GM12878 (cell line): Measurements from ENCODE around the gene IRX5. TPM values are rescaled to one million over a fixed set of nuclear protein-coding genes. Genes with fewer than 3 reads are reported as not detected.

Experiments used
- ATAC-seq: fragments of 200-7000 bp; cut with Tn5 transposase; 3 replicates; pipeline ENCODE4 v1.9.1; 2020; ENCODE audit warnings: mild to moderate bottlenecking, moderate library complexity
- BruUV-seq: library from RNA; stranded (reverse); fragments of 400-500 nt; replicated peaks from 2 replicates; lab custom pipeline; 2021; lab: Mats Ljungman, UMichigan
- CTCF ChIA-PET: fragments of 300-600 bp; sonication (Branson Sonifier 250); formaldehyde crosslinking; extraction: SDS; loops from one replicate; lab custom pipeline; 2021; ENCODE audit warnings: inconsistent platforms; lab: Yijun Ruan, JAX
- POLR2A ChIA-PET: fragments of 350-600 bp; formaldehyde crosslinking; extraction: SDS; loops from one replicate; lab custom pipeline; 2021; ENCODE audit warnings: inconsistent platforms; lab: Charles Lee
- RAD21 ChIA-PET: fragments of 300-600 bp; sonication (Branson Sonifier 250); formaldehyde crosslinking; loops from one replicate; lab custom pipeline; 2023; ENCODE audit warnings: antibody characterized with exemption; ENCODE audit not compliant: unreplicated experiment; lab: Charles Lee
- SMC1A ChIA-PET: fragments of 300-600 bp; sonication (Branson Sonifier 250); formaldehyde crosslinking; loops from one replicate; lab custom pipeline; 2023; ENCODE audit not compliant: unreplicated experiment, uncharacterized antibody; lab: Charles Lee
- DNase-seq: peaks from one replicate; pipeline ENCODE4 v3.0.0-alpha.2; 2011; ENCODE audit warnings: low read depth, low spot score
- FAIRE-seq: peaks from 3 replicates; lab custom pipeline; 2011; peaks lifted over from hg19 to GRCh38; lab: Jason Lieb, UNC
- H2AFZ ChIP-seq: 2 replicates; pipeline ENCODE4 v1.6.0; 2011; ENCODE audit warnings: low read depth, low read length, control low read depth; ENCODE audit not compliant: control insufficient read depth
- H3K27ac ChIP-seq: 2 replicates; pipeline ENCODE4 v1.5.1; 2011; ENCODE audit warnings: control low read depth; ENCODE audit not compliant: control insufficient read depth, insufficient read depth
- H3K27me3 ChIP-seq, 2 experiments: replicated peaks in 1 of 2; 2 replicates each; pipeline versions ENCODE4 v1.6.0 to v1.6.1; 2011; ENCODE audit warnings: low read length in 1 of 2; ENCODE audit not compliant: control insufficient read depth in 2 of 2, insufficient read depth in 2 of 2
- H3K36me3 ChIP-seq, 2 experiments: 2 replicates each; pipeline ENCODE4 v1.5.1; 2011; ENCODE audit warnings: low read length in 1 of 2; ENCODE audit not compliant: control insufficient read depth in 2 of 2, insufficient read depth in 2 of 2
- H3K4me1 ChIP-seq: 2 replicates; pipeline ENCODE4 v1.6.1; 2011; ENCODE audit warnings: mild to moderate bottlenecking, low read length, moderate library complexity, mixed read lengths; ENCODE audit not compliant: control insufficient read depth, insufficient read depth
- H3K4me2 ChIP-seq: 2 replicates; pipeline ENCODE4 v1.6.0; 2011; ENCODE audit warnings: control low read depth; ENCODE audit not compliant: control insufficient read depth, insufficient read depth
- H3K4me3 ChIP-seq: fragments of 200-600 bp; sonication (generic); 2 replicates; pipeline ENCODE4 v1.5.1; 2016
- H3K79me2 ChIP-seq: 2 replicates; pipeline ENCODE4 v1.6.0; 2011; ENCODE audit warnings: low read length; ENCODE audit not compliant: control insufficient read depth, insufficient read depth
- H3K9ac ChIP-seq: 2 replicates; pipeline ENCODE4 v1.8.0; 2011; ENCODE audit warnings: low read length, control low read depth, mixed read lengths; ENCODE audit not compliant: control insufficient read depth, insufficient read depth
- H3K9me3 ChIP-seq: replicated peaks from 3 replicates; pipeline ENCODE4 v1.5.1; 2011; ENCODE audit warnings: mild to moderate bottlenecking, low read length; ENCODE audit not compliant: control insufficient read depth, insufficient read depth
- H4K20me1 ChIP-seq: 2 replicates; pipeline ENCODE4 v1.6.0; 2011; ENCODE audit not compliant: control insufficient read depth, insufficient read depth
- BACH1 ChIP-seq: fragments of 450-650 bp; IDR thresholded peaks from 2 replicates; pipeline ENCODE4 v1.6.1; 2017; ENCODE audit warnings: mild to moderate bottlenecking, borderline replicate concordance
- BMI1 ChIP-seq: fragments of 450-650 bp; IDR thresholded peaks from 2 replicates; pipeline ENCODE4 v1.6.1; 2016; ENCODE audit warnings: mild to moderate bottlenecking, moderate library complexity, borderline replicate concordance
- WGBS: methylation state at CpG from one replicate; pipeline ENCODE4 v1.1.6; 2016; ENCODE audit warnings: low lambda C conversion rate; ENCODE audit not compliant: insufficient replicate concordance, insufficient coverage; ENCODE audit errors: missing lambda C conversion rate; 5-methylcytosine and 5-hydroxymethylcytosine counted together
- in situ Hi-C: fragments of 300-500 bp; cut with MboI; formaldehyde crosslinking; loops from 9 replicates; pipeline ENCODE4 v1.14.3; 2018; ENCODE audit warnings: mixed read lengths
- intact Hi-C: fragments of 100-400 bp; cut with micrococcal nuclease; formaldehyde crosslinking; loops from one replicate; pipeline ENCODE4 v1.14.2; 2022; ENCODE audit not compliant: unreplicated experiment
- polyA plus RNA-seq, 11 experiments: library from polyadenylated mRNA; depleted of rRNA in 4 of 11; unstranded in 6 of 11; stranded (reverse) in 5 of 11; fragments of >200 nt; fragmentation: Nextera tagmentation in 4 of 11; fragmentation: Illumina TruSeq in 1 of 11; extraction: Ambion mirVana in 4 of 11; extraction: Trizol in 1 of 11; gene quantifications; 1 replicate in 1 of 11; 2 replicates in 10 of 11; pipeline versions ENCODE4 v1.2.1 to v1.2.3, GENCODE V29; 2011 to 2016; ENCODE audit warnings: inconsistent platforms in 2 of 11, missing spikeins in 2 of 11, low read depth in 1 of 11
- total RNA-seq, 4 experiments: library from RNA; depleted of rRNA in 3 of 4; stranded (reverse); fragments of >200 nt in 3 of 4; fragmentation: Illumina TruSeq in 1 of 4; extraction: Trizol in 1 of 4; gene quantifications; 2 replicates each; pipeline versions ENCODE4 v1.2.1 to v1.2.3, GENCODE V29; 2013 to 2021
- TF ChIP-seq, protein P1 (sequence below): fragments of 450-650 bp; formaldehyde crosslinking; IDR thresholded peaks from 2 replicates; pipeline ENCODE4 v1.4.0; 2020; ENCODE audit warnings: mild to moderate bottlenecking, moderate library complexity

Gene IRX5
- total and polyA plus RNA-seq, 10 of the 15 experiments (the other 5 are each of a cell fraction or from before 2014, with no cell fraction given), result 0.08 TPM; not detected in 9

DNA sequence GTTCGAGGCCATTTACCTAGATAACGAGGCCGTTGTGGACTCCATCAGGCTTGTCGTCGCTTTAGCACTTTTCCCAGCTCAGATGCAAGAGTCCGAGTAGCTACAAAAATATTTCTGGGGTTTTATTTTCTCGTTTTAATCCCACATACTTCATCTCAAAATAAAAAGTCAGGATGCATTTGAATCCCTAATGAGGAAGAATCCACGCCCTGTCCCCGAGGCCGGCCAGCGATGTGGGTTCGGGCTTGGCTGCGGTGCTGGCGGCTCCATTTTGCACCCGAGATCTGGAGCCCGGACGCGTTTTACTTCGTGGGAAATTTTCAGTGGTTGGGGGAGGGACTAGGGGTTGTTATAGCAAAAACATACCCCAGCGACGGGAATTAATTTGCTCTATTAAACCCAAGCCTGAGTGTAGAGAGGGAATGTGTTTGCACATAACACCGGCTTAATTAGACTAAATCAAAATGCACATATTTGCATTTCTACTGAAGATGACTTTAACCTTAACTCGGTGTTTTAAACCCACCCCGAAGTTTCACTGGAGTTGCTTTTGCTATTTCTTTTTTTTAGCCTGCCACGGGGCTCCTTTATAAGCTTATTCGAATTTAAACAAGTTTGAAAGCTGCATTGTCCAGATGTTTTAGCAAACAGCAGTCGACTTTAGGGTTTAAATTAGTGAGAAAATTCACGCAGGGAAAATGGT lies 4.8 kb downstream of the IRX5 start:
- Histone ChIP-seq H3K27ac (no peak overlapping the region), H3K4me1 (no peaks in the 10 kb centered on the region), H2AFZ (no peak overlapping the region), H3K9ac (no peak overlapping the region), H3K9me3 (peaks cover 3% of the 10 kb centered on the region; the same call in 2 of the 3 replicates), H3K79me2 (no peaks in the 10 kb centered on the region), H3K4me2 (no peak overlapping the region), H3K4me3 (no peak overlapping the region), H3K36me3 (no peaks in the 10 kb centered on the region), H3K27me3 (peaks cover 9 to 41% of the 10 kb centered on the region in 2 experiments), H4K20me1 (no peaks in the 10 kb centered on the region)
- ChIA-PET POLR2A (no interaction called here), SMC1A (no interaction called here), RAD21 (no interaction called here), CTCF (no interaction called here)
- BruUV-seq, result no TSS peak
- ATAC-seq (no peak), FAIRE-seq (no peak), DNase-seq (no peak)
- intact Hi-C loops (no loop called here), in situ Hi-C loops (no loop called here)
- TF ChIP-seq BACH1, result no peak
- TF ChIP-seq BMI1, result peak; percentile 50; the same call in 1 of the 2 replicates
- TF ChIP-seq, protein P1, sequence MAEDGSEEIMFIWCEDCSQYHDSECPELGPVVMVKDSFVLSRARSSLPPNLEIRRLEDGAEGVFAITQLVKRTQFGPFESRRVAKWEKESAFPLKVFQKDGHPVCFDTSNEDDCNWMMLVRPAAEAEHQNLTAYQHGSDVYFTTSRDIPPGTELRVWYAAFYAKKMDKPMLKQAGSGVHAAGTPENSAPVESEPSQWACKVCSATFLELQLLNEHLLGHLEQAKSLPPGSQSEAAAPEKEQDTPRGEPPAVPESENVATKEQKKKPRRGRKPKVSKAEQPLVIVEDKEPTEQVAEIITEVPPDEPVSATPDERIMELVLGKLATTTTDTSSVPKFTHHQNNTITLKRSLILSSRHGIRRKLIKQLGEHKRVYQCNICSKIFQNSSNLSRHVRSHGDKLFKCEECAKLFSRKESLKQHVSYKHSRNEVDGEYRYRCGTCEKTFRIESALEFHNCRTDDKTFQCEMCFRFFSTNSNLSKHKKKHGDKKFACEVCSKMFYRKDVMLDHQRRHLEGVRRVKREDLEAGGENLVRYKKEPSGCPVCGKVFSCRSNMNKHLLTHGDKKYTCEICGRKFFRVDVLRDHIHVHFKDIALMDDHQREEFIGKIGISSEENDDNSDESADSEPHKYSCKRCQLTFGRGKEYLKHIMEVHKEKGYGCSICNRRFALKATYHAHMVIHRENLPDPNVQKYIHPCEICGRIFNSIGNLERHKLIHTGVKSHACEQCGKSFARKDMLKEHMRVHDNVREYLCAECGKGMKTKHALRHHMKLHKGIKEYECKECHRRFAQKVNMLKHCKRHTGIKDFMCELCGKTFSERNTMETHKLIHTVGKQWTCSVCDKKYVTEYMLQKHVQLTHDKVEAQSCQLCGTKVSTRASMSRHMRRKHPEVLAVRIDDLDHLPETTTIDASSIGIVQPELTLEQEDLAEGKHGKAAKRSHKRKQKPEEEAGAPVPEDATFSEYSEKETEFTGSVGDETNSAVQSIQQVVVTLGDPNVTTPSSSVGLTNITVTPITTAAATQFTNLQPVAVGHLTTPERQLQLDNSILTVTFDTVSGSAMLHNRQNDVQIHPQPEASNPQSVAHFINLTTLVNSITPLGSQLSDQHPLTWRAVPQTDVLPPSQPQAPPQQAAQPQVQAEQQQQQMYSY, result no peak
- WGBS, result 56% methylated on average over 28 of the region's 28 CpGs
